CD1c-positive myeloid dendritic cell (primary cell): Measurements from ENCODE around the gene COA6.
"Not testable (repeated sequence)": the region's sequence is repeated elsewhere in the genome, so short reads cannot be mapped to it uniquely, and the experiment has no call there.

Experiments
- DNase-seq: peaks from one replicate; pipeline ENCODE4 v3.0.0-alpha.2; 2016; ENCODE audit errors: extremely low spot score

Gene COA6

GRCh38 chr1:234369784-234370183 is 3.5 kb upstream of the COA6 start:
- DNase-seq = peak; percentile 14

- DNase-seq = no peak
Observed at GRCh38 chr1:234371414-234371813, 1.8 kb upstream of the COA6 start.

GRCh38 chr1:234372011-234372757 is 1.1 kb upstream of the COA6 start:
- DNase-seq = peak; percentile 14

GRCh38 chr1:234373959-234374254 is 651 bp downstream of the COA6 start:
- DNase-seq = no peak

GRCh38 chr1:234375672-234376071 is 2.4 kb downstream of the COA6 start:
- no peak for DNase-seq

GRCh38 chr1:234379591-234380109 is 6.4 kb downstream of the COA6 start:
- not testable (repeated sequence) for DNase-seq

- no peak for DNase-seq
Observed at GRCh38 chr1:234381699-234382555, 8.7 kb downstream of the COA6 start.

- no peak for DNase-seq
Observed at GRCh38 chr1:234386122-234386521, 12.9 kb downstream of the COA6 start.

- no peak for DNase-seq
Observed at GRCh38 chr1:234388094-234388493, 14.8 kb downstream of the COA6 start.

- DNase-seq = no peak
Observed at GRCh38 chr1:234393190-234393589, 19.9 kb downstream of the COA6 start.

- peak; percentile 23 for DNase-seq
Observed at GRCh38 chr1:234395297-234395696, 22.0 kb downstream of the COA6 start.

- DNase-seq = peak; percentile 29
Observed at GRCh38 chr1:234396092-234396491, 22.8 kb downstream of the COA6 start.

GRCh38 chr1:234396871-234397270 is 23.6 kb downstream of the COA6 start:
- DNase-seq = peak; percentile 27

- DNase-seq = no peak
Observed at GRCh38 chr1:234397732-234398131, 24.5 kb downstream of the COA6 start.

- peak; percentile 79 for DNase-seq
Observed at GRCh38 chr1:234398849-234399381, 25.7 kb downstream of the COA6 start.

- not testable (repeated sequence) for DNase-seq
Observed at GRCh38 chr1:234399515-234399914, 26.3 kb downstream of the COA6 start.

GRCh38 chr1:234400773-234401172 is 27.5 kb downstream of the COA6 start:
- no peak for DNase-seq

- no peak for DNase-seq
Observed at GRCh38 chr1:234401658-234402057, 28.4 kb downstream of the COA6 start.

GRCh38 chr1:234402939-234403338 is 29.7 kb downstream of the COA6 start:
- DNase-seq = no peak

GRCh38 chr1:234405676-234406075 is 32.4 kb downstream of the COA6 start:
- no peak for DNase-seq

GRCh38 chr1:234406871-234407270 is 33.6 kb downstream of the COA6 start:
- no peak for DNase-seq

- DNase-seq = no peak
Observed at GRCh38 chr1:234408757-234409156, 35.5 kb downstream of the COA6 start.

GRCh38 chr1:234409328-234409727 is 36.1 kb downstream of the COA6 start:
- peak; percentile 13 for DNase-seq
